Stimulated activated CD4-positive, alpha-beta T cell treated with anti-CD3 and anti-CD28 coated beads, Interleukin-2, amount 100 ng/mL, for 24 hours (primary cell): ENCODE measurements around the gene F7.
A peak's percentile ranks its signal among the peaks of the same experiment; 100 is the strongest.

ENCODE experiments used
- DNase-seq, 2 donors: peaks; one replicate each; pipeline ENCODE4 v3.0.0-alpha.2; 2020

F7 gene

DNA sequence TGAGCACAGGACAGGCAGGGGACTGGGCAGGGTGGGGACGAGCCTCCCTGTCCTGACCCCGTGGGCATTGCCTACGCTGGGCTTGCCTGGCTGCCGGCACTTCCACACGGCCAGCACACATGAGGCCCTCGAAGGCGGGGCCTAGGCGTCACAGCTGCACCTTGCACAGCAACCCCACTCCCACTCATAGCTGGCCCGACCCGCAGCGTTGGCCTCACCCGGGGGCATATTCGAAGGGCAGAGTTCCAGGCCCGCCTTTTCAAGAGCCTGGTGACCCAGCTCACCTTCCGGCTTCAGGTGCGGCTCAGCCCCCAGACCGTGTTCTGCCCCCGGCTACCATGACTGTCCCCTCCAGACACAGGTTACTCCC is 36.0 kb downstream of the F7 start:
- no peak for DNase-seq

DNA sequence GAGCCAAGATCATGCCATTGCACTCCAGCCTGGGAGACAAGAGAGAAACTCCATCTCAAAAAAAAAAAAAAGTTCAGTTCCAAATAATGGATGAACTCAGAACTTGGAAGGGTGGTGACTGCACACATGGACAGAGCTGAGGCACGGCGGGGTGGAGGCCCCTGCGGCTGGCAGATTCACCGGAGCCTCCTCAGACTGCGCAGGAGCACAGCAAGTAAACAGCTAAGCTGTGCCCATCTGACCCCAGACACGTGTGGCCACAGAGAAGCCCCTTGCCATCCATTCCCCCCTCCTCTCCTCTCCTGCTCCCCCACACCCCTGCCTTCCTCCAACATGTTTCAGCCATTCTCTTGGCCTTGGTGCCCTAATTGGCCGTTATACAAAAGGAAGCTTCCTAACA is 37.3 kb downstream of the F7 start:
- no peak for DNase-seq

DNA sequence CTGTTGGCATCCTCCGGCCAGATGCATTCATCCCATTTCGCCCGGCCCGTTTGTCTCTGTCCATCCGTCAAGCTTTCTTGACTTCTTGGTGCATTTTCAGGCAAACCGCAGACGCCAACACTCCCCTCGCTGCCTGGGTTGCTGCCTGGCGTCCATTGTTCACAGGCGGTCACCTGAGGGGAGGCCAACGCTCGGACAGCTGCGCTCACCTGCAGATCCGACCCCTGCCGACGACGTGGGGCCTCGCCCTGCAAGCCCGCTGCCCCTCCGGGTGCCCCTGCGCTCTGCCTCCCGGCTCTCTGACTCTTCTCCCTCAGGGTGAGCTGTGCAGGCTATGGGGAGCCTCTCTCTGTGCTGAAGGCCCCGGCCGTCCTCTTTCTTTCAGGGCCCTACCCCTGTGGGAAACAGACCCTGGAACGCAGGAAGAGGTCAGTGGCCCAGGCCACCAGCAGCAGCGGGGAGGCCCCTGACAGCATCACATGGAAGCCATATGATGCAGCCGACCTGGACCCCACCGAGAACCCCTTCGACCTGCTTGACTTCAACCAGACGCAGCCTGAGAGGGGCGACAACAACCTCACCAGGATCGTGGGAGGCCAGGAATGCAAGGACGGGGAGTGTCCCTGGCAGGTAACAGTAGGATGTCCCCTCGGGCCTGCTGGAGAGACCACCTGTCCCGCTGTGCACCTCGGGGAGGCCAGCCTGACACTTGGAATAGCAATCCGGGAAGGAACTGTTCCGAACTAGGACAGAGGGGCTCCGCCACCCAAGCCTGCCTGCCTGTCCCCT is 38.1 kb downstream of the F7 start:
- DNase-seq: no peak

DNA sequence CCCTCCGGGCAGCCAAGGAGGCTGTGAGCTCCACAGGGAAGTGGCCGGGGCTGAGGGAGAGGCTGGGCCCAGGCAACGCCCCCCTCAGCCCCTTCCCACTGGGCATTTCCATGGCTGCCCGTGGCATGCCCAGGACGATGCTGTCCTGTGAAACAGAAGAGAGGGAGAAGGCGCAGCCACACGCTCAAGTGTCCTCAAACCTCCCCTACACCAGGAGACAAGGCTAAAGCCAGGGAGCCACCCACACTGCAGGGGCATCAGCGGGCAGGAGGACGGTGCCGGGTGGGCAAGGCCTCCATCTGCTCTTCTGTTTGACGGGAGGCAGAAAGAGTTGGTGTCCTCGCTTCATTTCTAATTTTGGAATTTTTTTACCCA is 38.7 kb downstream of the F7 start:
- DNase-seq: no peak

DNA sequence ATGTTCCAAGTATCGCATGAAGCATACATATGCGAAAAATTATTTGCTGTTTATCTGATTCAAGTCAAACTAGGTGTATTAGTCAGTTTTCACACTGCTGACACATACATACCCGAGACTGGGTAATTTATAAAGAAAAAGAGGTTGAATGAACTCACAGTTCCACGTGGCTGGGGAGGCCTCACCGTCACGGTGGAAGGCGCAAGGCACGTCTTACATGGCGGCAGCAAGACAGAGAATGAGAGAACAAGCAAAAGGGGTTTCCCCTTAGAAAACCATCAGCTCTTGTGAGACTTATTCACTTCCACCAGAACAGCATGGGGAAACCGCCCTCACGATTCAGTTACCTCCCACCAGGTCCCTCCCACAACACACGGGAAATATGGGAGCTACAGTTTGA is 39.9 kb downstream of the F7 start:
- peak; percentile 48 to 53 for DNase-seq

DNA sequence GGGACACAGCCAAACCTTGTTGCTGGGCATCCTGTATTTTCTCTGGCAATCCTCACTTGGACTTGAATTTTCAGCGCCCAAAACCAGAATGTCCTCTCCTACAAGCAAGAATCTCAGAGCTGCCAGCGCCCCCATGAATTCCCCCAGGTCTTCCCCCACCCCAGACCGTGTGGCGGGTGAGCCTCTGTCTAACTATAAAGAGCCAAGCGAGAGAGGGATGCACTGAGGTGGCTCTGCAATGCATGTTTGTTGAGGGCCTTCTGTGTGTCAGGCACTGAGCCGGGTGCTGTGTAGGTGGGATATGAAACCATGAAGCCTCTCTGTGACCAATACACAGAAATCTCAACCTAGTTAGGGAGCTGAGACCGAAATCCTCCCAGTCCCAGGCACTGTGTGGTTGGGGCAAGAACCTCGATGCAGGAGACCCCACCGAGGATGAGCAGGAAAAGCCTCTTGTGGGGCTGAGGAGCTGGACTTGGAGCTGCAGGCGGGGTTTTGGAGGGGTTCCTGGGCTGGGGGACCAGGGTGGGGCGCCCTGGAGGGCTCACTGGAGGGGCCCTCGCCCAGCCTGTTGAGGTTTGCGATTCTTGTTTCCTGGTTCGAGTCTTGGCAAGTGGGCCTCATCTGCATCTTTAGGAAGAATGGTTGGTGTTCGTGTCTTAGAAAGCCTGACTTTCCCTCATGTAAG is 40.5 kb downstream of the F7 start:
- no peak for DNase-seq

DNA sequence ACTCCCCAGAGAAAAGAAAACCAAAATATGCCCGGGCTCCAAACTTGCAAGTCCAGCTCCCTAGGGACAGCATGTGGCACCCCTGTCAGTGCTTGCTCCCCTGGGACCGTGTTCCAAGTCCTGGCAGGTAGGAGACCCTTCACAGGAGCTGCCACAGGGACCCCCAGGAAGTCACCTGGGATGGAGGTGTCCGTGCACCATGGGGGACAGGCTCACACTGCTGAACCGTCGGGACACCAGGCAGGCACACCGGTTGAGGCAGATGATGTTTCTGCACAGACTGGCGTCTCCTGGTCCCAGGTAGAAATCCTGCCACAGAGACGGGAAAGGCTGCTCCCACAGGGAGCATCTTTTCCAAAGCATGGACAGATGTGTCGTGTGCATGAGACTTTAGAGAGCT is 41.2 kb downstream of the F7 start:
- DNase-seq: no peak

DNA sequence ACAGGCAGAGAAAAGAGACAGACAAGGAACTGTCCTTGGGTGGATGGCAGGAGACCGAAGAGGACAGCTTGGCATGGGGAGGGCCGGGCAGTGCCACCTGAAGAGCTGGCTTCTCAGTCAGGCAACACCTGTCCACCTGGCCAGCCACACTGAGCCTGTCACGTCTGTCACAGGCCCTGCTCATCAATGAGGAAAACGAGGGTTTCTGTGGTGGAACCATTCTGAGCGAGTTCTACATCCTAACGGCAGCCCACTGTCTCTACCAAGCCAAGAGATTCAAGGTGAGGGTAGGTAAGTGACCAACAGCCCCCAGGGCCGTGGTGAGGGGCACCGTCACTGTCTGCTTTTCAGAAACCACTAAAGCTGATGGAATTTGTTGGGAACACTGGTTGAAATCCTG is 41.6 kb downstream of the F7 start:
- DNase-seq: no peak

DNA sequence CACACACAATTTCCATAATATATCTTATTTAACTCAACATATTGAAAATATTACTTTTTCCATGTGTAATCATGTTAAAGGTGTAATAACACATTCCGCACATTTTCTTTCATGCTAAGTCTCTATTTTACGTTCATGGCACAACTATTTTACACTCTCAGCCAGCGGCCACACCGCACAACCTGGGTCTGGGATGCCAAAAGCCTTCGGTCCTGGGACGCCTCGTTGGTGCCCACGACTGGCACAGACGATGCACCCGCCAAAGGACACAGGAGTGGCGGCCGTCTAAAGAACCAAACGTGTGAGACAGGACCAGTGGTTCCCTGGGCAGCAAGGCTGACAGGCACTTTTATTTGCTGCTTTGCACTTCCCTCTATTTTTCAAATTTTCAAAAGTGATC is 42.8 kb downstream of the F7 start:
- DNase-seq: no peak

DNA sequence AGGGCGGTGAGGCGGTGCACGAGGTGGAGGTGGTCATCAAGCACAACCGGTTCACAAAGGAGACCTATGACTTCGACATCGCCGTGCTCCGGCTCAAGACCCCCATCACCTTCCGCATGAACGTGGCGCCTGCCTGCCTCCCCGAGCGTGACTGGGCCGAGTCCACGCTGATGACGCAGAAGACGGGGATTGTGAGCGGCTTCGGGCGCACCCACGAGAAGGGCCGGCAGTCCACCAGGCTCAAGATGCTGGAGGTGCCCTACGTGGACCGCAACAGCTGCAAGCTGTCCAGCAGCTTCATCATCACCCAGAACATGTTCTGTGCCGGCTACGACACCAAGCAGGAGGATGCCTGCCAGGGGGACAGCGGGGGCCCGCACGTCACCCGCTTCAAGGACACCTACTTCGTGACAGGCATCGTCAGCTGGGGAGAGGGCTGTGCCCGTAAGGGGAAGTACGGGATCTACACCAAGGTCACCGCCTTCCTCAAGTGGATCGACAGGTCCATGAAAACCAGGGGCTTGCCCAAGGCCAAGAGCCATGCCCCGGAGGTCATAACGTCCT is 43.4 kb downstream of the F7 start:
- DNase-seq: no peak

DNA sequence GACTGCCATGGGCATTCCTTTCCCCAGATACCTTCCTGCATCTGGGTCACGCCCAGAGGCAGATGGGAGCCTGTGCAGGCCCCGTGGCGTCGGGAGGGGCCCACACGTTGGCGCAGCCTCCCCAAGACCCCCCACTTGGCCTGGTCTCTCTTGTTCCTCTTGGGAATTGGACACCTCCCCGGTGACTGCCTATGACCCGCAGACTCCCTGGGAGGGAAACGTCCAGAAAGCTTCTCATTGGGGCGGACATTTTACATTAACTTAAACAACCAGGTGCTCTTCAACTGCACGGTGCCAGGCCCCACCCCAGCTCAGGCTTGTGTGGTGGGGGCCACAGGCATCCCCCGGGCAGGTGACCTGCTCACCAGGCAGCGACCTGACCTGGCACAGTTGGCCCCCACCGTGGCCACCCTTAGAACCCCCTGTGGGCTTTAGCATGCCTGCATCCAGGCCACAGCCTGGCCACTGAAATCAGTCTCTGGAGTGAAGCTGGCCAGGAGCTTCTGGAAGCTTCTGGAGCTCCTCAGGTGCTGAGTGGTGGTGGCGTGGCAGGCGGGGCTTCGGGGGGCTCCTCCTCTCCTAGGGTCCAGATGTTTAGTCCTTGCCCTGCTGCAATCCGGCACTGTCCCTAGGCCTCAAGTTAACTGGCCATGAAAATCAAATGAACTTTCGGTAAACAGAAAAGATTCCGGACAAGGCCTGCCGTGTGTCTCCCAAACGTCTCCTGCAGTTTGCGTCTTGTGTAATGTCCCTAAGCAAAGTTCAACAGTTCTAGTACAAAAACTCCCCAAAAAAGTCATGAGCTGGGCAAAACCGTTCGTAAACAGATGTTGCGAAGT is 44.3 kb downstream of the F7 start:
- no peak for DNase-seq

DNA sequence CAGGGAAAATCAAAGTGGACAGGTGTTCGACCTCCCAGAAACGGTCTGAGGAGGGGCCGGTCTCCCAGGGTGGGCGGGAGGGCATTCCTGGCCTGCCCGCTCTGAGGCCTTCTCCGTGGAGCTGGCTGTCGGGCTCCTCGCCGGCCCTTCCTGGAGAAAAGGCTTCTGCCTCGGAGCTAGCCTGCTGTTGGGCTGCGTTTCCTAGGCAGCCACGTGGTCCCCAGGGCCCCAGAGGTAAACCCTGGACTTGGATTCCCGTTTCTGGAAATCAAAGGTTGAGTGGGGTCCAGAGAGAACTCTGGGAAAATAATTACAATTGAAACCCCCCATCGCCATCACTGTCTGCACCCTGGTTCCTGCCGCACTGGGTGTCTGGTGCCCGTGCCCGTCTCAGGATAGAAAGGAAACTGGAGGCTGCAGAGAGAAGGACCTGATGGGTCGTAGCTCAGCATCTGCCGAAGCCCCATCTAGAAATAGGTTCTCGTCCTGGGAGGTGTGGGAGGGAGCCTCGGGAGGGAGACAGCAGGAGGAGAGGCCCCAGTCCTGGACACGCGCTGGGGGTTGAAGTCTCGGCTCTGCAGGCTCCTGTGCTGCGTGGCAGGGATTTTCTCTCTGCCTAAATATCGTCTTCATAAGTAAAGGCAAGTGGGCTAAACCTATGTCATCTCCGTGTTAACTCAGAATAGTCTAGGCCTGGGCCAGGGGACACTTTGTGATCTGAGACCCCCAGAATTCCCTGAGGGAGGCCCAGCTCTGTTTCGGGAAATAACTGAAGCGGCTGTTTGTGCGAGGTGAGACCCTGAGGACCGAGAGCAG is 45.2 kb downstream of the F7 start:
- DNase-seq: no peak

DNA sequence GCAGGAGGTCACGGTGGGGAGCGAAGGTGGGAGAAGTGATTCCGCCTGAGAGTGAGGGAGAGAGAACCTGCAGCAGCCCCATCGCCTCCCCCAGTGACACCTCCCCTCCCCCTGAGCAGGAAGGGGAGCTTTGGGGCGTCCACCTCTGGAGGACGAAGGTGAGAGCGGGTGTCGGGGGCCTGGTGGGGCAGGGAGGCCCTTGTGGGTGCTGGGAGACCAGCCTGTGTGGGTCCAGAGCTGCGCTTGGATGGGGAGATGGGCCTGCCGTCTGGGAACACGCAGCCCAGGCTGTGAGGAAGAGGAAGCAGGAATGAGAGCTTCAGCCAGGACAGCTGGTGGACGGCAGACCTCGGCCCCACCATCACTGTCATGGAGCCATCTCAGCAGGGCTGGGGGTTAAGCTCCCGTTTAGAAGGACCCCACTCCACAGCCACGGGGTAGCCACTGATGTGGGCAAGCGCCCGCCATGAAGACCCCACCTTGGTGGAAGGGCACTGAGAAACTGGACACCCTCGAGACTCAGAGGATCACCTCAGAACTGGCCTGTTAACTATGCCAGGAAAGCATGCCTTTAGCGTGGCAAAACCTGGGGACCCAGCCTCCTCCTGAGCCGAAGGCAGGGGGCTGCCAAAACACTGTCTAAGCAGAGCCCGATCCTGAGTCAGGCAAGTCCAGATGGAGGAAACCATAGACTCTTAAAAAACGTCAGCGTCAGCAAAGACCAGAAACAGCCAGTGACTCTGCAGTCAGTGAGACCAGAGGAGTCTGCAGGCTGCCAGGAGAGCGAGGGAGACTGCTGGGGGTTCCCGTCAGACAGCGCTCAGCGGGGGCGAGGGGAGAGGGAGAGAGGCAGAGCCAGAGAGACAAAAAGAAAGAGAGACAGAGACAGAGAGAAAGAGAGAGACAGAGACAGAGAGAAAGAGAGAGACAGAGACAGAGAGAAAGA is 46.4 kb downstream of the F7 start:
- DNase-seq: no peak

DNA sequence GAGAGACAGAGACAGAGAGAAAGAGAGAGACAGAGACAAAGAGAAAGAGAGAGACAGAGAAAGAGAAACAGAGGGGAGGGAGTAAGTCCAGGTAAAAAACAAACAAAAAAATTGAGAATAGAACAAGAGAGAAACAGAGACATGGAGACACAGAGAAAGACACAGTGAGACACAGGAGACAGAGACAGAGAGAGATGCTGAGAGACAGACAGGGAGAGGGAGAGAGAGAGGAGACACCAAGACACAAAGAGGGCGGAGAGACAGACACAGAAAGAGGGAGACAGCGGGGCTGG is 47.0 kb downstream of the F7 start:
- DNase-seq: no peak

DNA sequence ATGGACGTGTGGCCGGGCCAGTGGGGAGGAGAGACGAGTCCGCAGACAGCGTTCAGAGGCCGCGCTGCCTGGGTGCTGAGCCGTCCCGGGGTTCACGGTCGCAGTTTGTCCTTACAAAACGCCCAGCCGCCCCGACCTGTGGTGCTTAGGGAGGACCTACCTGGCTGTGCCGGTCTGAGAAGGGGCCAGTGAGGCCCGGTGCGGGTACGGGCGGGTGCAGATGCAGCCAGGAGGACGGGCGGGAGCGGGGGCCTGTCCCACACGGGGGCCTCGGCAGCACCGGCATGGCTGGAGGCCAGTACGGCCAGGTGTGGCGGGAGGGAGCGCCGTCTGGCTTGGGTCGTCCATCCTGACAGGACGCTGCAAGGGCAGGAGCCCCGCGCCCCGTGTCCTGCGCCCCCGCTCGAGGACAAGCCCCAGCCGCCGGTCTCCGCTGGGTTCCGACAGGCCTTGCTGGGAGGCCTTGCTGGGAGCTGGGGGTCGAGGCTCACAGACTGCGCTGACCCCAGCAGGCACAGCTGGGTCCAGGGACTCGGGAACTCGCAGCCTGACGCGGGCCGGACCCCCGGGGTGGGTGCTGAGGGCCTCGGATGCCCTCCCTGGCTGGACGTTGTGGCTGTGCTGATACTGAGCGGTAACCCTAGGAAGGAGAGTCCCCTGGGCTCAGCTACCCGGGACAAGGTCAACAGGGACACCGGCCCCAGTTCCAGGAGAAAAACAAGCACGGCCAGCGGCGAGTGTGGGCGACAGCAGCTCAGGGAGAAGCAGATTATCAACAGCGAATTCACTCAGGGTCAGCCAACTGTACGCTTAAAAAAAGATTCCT is 47.6 kb downstream of the F7 start:
- no peak for DNase-seq

DNA sequence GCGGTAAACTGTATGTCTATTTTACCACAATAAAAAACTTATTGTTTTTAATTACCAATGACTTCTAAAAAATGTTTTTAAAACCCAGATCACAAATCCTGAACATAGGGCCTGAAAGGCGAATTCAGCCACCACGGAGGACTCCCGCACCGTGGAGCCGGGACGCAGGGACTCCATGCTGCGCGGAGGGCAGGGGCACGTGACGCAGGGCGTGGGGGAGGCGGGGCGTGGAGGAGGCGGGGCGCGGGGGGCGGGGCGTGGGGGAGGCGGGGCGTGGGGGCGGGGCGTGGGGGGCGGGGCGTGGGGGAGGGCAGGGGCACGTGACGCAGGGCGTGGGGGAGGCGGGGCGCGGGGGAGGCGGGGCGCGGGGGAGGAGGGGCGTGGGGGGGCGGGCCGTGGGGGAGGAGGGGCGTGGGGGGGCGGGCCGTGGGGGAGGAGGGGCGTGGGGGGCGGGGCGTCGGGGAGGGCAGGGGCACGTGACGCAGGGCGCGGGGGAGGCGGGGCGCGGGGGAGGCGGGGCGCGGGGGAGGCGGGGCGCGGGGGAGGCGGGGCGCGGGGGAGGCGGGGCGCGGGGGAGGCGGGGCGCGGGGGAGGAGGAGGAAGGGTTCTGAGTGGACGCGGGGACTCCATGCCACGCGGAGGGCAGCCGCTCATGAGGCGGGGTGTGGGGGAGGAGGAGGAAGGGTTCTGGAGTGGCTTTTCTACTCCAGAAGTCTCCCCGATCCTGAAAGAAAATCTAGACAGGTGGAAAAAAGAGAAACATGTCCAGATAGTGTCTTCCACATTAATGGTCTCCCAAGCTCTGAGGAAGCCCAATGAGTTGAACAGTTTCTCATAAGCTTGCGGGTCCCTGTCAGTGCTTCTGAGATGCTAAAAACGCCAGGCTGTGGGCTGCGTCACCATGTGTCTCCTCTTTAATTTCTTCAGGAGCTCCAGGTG is 48.5 kb downstream of the F7 start:
- DNase-seq: peak; percentile 70 to 73

DNA sequence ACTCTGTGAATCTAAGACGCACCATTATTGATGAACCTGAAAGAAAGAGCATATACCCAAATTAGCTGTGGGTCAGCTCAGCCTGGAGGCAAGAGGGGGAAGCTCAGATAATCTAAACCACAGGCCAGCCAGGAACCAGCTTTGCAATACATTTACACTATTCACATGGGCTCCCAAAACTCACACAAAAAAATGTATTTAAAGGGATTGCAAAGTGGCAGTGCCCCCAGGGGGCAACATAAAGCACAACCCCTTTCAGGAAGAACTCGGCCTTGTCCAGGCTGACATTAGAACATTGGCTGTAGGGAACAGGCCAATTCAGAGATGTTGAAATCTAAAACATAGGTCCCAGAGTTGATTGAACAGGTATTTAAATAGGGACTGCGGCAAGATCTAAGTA is 49.6 kb downstream of the F7 start:
- DNase-seq: no peak

DNA sequence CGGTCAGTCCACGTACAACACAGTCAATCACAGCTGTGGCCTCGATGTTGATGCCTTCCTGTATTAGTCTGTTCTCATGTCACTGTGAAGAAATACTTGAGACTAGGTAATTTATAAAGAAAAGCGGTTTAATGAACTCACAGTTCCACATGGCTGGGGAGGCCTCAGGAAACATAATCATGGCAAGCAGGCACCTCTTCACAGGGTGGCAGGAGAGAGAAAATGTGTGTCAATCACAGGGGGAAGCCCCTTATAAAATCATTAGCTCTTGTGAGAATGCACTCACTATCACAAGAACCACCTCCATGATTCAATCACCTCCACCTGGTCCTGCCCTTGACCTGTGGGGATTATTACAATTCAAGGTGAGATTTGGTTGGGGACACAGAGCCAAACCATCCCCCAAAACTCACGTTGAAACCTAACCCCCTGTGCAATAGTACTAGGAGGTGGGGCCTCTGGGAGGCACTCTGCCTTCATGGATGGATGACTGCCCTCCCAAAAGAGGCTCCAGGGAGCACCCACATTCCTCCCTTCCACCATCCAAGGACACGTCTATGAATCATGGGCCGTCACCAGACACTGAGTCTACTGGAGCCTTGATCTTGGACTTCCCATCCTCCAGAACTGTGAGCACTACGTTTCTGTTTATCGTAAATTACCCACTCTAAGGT is 50.5 kb downstream of the F7 start:
- DNase-seq: no peak
